Astrocyte of the cerebellum (primary cell): ENCODE results near the gene ATP1A1.

ENCODE experiments used
- DNase-seq: peaks from one replicate; pipeline ENCODE4 v3.0.0-alpha.2; 2011; ENCODE audit warnings: low read depth
- H3K4me3 ChIP-seq: 2 replicates; pipeline ENCODE4 v1.5.1; 2011; ENCODE audit warnings: mild to moderate bottlenecking, low read depth, low read length, moderate library complexity
- in situ Hi-C: cut with HindIII; loops from 2 replicates; pipeline ENCODE4 v1.10.0; 2017; ENCODE audit warnings: low sequenced_read_pairs
- TF ChIP-seq, protein P1 (sequence below): IDR thresholded peaks from 2 replicates; pipeline ENCODE4 v1.5.1; 2012; ENCODE audit warnings: low read length, low read depth, moderate library complexity, mild to moderate bottlenecking; ENCODE audit errors: missing control alignments

ATP1A1 gene

DNA sequence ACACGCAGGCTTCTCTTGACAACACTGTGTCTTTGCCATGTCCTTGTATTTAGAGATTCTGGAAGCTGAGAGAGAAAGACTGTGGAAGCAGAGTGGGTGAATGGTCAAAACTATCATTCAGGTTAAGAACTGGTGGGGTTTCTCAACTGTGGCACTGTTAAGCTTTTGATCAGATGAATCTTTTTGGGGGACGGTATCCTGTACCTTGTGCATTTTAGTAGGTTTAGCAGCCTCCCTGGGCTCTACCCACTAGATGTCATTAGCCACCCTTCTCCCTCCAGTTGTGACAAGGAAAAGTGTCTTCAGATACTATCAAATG is 39.4 kb downstream of the ATP1A1 start:
- TF ChIP-seq, protein P1, sequence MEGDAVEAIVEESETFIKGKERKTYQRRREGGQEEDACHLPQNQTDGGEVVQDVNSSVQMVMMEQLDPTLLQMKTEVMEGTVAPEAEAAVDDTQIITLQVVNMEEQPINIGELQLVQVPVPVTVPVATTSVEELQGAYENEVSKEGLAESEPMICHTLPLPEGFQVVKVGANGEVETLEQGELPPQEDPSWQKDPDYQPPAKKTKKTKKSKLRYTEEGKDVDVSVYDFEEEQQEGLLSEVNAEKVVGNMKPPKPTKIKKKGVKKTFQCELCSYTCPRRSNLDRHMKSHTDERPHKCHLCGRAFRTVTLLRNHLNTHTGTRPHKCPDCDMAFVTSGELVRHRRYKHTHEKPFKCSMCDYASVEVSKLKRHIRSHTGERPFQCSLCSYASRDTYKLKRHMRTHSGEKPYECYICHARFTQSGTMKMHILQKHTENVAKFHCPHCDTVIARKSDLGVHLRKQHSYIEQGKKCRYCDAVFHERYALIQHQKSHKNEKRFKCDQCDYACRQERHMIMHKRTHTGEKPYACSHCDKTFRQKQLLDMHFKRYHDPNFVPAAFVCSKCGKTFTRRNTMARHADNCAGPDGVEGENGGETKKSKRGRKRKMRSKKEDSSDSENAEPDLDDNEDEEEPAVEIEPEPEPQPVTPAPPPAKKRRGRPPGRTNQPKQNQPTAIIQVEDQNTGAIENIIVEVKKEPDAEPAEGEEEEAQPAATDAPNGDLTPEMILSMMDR, result no peak
- H3K4me3 ChIP-seq, result no peak overlapping the region
- no peak for DNase-seq
- in situ Hi-C loops, result no loop called here

- H3K4me3 ChIP-seq, result no peak overlapping the region
- in situ Hi-C loops, result no loop called here
- DNase-seq, result no peak
- TF ChIP-seq, protein P1, result no peak
Measured at GRCh38 chr1:116412898-116413297, 39.9 kb downstream of the ATP1A1 start.

DNA sequence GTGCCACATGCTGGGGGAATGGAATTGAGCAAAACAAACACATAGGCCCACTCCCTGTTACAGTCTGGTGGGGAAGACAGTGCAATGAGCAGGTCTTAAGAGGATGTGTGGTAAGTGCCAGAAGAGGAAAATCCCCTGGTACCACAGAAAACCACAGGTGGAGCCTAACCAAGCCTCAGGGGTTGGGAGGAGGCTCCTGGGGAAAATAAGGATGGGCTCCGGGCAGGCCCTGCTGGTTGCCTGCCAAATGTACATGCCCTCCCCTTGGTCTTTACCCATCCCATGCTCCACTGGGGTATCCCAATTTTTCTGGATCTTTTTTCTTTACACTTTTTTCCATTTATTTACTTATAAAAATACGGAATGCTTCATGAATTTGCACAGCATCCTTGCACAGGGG is 40.4 kb downstream of the ATP1A1 start:
- TF ChIP-seq, protein P1, result no peak
- in situ Hi-C loops, result no loop called here
- no peak for DNase-seq
- no peak overlapping the region for H3K4me3 ChIP-seq

GRCh38 chr1:116414364-116414763 is 41.3 kb downstream of the ATP1A1 start:
- H3K4me3 ChIP-seq, result no peak overlapping the region
- in situ Hi-C loops, result no loop called here
- TF ChIP-seq, protein P1, result no peak
- no peak for DNase-seq

- in situ Hi-C loops, result no loop called here
- H3K4me3 ChIP-seq, result no peak overlapping the region
- TF ChIP-seq, protein P1, result no peak
Measured at GRCh38 chr1:116415200-116415698, 42.2 kb downstream of the ATP1A1 start.

GRCh38 chr1:116415699-116416533 is 42.9 kb downstream of the ATP1A1 start:
- no peak overlapping the region for H3K4me3 ChIP-seq

More at GRCh38 chr1:116415200-116415698, 42.2 kb downstream of the ATP1A1 start:
- DNase-seq, result no peak

More at GRCh38 chr1:116415699-116416533, 42.9 kb downstream of the ATP1A1 start:
- DNase-seq, result no peak
- in situ Hi-C loops, result no loop called here
- TF ChIP-seq, protein P1, result no peak
